Vagina (tissue), 2 donors: ENCODE data around the gene ASXL2. TPM values are rescaled to one million over a fixed set of nuclear protein-coding genes. Genes with fewer than 3 reads are reported as not detected.
"Not testable (repeated sequence)": the region's sequence is repeated elsewhere in the genome, so short reads cannot be mapped to it uniquely, and the experiment has no call there.

Source experiments
- DNase-seq, 2 donors: peaks; one replicate each; pipeline ENCODE4 v3.0.0-alpha.2; 2017; ENCODE audit errors: extremely low spot score in 2 of 2
- H3K27ac ChIP-seq: fragments of 200-600 bp; sonication (generic); one replicate; pipeline ENCODE4 v1.5.1; 2019
- H3K27me3 ChIP-seq: fragments of 200-600 bp; sonication (generic); one replicate; pipeline ENCODE4 v1.5.1; 2019
- H3K36me3 ChIP-seq, 2 donors: fragments of 200-600 bp; sonication (generic); one replicate each; pipeline ENCODE4 v1.5.1; 2017 to 2019
- H3K4me1 ChIP-seq: fragments of 200-600 bp; sonication (generic); one replicate; pipeline ENCODE4 v1.5.1; 2019
- H3K4me3 ChIP-seq, 2 donors: fragments of 200-600 bp; sonication (generic); 1 replicate in 1 of 2; 2 replicates in 1 of 2; pipeline ENCODE4 v1.5.1; 2016 to 2019
- H3K9me3 ChIP-seq: fragments of 200-600 bp; sonication (generic); one replicate; pipeline ENCODE4 v1.5.1; 2019
- CTCF ChIP-seq, 3 experiments: fragments of 450-650 bp in 2 of 3; fragments of 200-600 bp in 1 of 3; sonication (generic) in 1 of 3; IDR thresholded peaks; one replicate each; pipeline ENCODE4 v1.5.1; 2017 to 2019; ENCODE audit warnings: antibody characterized with exemption in 3 of 3, mild to moderate bottlenecking in 2 of 3, moderate library complexity in 2 of 3
- POLR2A ChIP-seq, 2 donors: fragments of 450-650 bp; IDR thresholded peaks; one replicate each; pipeline ENCODE4 v1.6.1; 2017; ENCODE audit warnings: antibody characterized with exemption in 2 of 2, mild to moderate bottlenecking in 2 of 2, moderate library complexity in 2 of 2
- POLR2AphosphoS5 ChIP-seq, 2 donors: sonication (generic); formaldehyde crosslinking; IDR thresholded peaks; one replicate each; pipeline ENCODE4 v1.9.0; 2017; ENCODE audit warnings: antibody characterized with exemption in 2 of 2, mild to moderate bottlenecking in 2 of 2, low read depth in 1 of 2; ENCODE audit not compliant: insufficient read depth in 1 of 2
- intact Hi-C: fragments of 100-400 bp; cut with DNase I; formaldehyde crosslinking; loops from one replicate; pipeline ENCODE4 v1.15.1; 2023
- total RNA-seq: library from RNA; depleted of rRNA; stranded (reverse); fragments of >200 nt; gene quantifications from one replicate; pipeline ENCODE4 v1.2.3, GENCODE V29; 2016

ASXL2 gene
- total RNA-seq, 1 donor from 2014 or later = 16.2 TPM

- no peaks in the 10 kb centered on the region for H3K9me3 ChIP-seq
- H3K27me3 ChIP-seq = no peaks in the 10 kb centered on the region
- no peak for DNase-seq
- no peak overlapping the region for H3K27ac ChIP-seq
- no peak for TF ChIP-seq POLR2AphosphoS5 (IDR thresholded peaks at IDR 0.05; ENCODE audit: insufficient read depth in 1 of 2, low read depth in 1 of 2)
- no peak for TF ChIP-seq POLR2A (IDR thresholded peaks at IDR 0.05)
- TF ChIP-seq CTCF (IDR thresholded peaks at IDR 0.05) = no peak
- H3K36me3 ChIP-seq = no peaks in the 10 kb centered on the region
- no peaks in the 10 kb centered on the region for H3K4me1 ChIP-seq
- intact Hi-C loops = no loop called here
- H3K4me3 ChIP-seq = no peak overlapping the region
Measured at GRCh38 chr2:25709349-25709748, 168.9 kb downstream of the ASXL2 start.

- no peak for DNase-seq
- Histone ChIP-seq H3K36me3 (no peaks in the 10 kb centered on the region), H3K4me3 (no peak overlapping the region), H3K9me3 (no peaks in the 10 kb centered on the region), H3K4me1 (no peaks in the 10 kb centered on the region), H3K27me3 (no peaks in the 10 kb centered on the region), H3K27ac (no peak overlapping the region)
- intact Hi-C loops = no loop called here
- TF ChIP-seq POLR2AphosphoS5 (IDR thresholded peaks at IDR 0.05; ENCODE audit: insufficient read depth in 1 of 2, low read depth in 1 of 2) (no peak), CTCF (IDR thresholded peaks at IDR 0.05) (no peak), POLR2A (IDR thresholded peaks at IDR 0.05) (no peak)
Measured at GRCh38 chr2:25707927-25708590, 170.2 kb downstream of the ASXL2 start.

DNA sequence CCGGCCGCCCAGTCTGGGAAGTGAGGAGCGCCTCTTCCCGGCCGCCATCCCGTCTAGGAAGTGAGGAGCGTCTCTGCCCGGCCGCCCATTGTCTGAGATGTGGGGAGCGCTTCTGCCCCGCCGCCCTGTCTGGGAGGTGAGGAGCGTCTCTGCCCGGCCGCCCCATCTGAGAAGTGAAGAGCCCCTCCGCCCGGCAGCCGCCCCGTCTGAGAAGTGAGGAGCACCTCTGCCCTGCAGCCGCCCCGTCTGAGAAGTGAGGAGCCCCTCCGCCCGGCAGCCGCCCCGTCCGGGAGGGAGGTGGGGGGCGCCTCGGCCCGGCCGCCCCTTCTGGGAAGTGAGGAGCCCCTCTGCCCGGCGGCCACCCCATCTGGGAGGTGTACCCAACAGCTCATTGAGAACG is 172.7 kb downstream of the ASXL2 start:
- H3K9me3 ChIP-seq, intact Hi-C loops: not testable (repeated sequence)

GRCh38 chr2:25701801-25702200 is 176.5 kb downstream of the ASXL2 start:
- no peaks in the 10 kb centered on the region for H3K36me3 ChIP-seq
- no peaks in the 10 kb centered on the region for H3K9me3 ChIP-seq
- no peak overlapping the region for H3K27ac ChIP-seq
- intact Hi-C loops = no loop called here
- no peaks in the 10 kb centered on the region for H3K4me1 ChIP-seq
- TF ChIP-seq POLR2AphosphoS5 (IDR thresholded peaks at IDR 0.05; ENCODE audit: insufficient read depth in 1 of 2, low read depth in 1 of 2) (no peak), POLR2A (IDR thresholded peaks at IDR 0.05) (no peak), CTCF (IDR thresholded peaks at IDR 0.05) (no peak)
- no peaks in the 10 kb centered on the region for H3K27me3 ChIP-seq
- no peak overlapping the region for H3K4me3 ChIP-seq
- no peak for DNase-seq

More for the DNA sequence above, 172.7 kb downstream of the ASXL2 start:
- H3K27ac ChIP-seq, H3K4me3 ChIP-seq, DNase-seq, H3K4me1 ChIP-seq, H3K36me3 ChIP-seq, H3K27me3 ChIP-seq: not testable (repeated sequence)

DNA sequence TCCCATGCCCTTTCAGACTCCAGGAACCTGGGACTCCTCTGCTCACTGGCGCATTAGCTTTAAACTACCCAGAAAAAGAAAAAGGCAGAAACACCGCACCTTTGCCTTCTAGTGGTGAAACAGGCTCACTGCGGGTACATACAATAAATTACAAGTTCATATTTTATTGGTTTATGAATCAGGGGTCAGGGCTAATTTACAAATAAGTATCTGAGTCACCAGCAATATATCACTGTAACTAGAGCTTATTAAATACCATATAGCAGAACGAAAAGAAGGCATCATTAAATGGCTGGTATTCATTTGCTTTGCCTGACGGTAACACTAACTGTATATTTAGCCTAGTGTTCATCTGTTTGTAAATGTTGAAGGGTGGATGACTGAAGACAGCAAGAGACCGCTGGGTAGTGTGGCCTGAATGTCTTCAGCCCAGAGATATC is 178.0 kb downstream of the ASXL2 start:
- H3K27ac ChIP-seq = no peak overlapping the region
- no peaks in the 10 kb centered on the region for H3K4me1 ChIP-seq
- intact Hi-C loops = no loop called here
- H3K36me3 ChIP-seq = no peaks in the 10 kb centered on the region
- no peak overlapping the region for H3K4me3 ChIP-seq
- TF ChIP-seq POLR2A (IDR thresholded peaks at IDR 0.05) = no peak
- peak; percentile 41 to 49 (median 43) for TF ChIP-seq CTCF (IDR thresholded peaks at IDR 0.05)
- peak in 1 of 2 donors; percentile 49 for TF ChIP-seq POLR2AphosphoS5 (IDR thresholded peaks at IDR 0.05; ENCODE audit: insufficient read depth in 1 of 2, low read depth in 1 of 2)
- DNase-seq = no peak
- H3K9me3 ChIP-seq = no peaks in the 10 kb centered on the region
- H3K27me3 ChIP-seq = no peaks in the 10 kb centered on the region
